GM15510 (cell line): Measurements from ENCODE around the gene TMEM161A.

Experiments
- POLR2A ChIP-seq: IDR thresholded peaks from 3 replicates; pipeline ENCODE4 v1.6.1; 2011; ENCODE audit warnings: borderline replicate concordance; ENCODE audit not compliant: insufficient read length; ENCODE audit errors: extremely low read depth

Gene TMEM161A

DNA sequence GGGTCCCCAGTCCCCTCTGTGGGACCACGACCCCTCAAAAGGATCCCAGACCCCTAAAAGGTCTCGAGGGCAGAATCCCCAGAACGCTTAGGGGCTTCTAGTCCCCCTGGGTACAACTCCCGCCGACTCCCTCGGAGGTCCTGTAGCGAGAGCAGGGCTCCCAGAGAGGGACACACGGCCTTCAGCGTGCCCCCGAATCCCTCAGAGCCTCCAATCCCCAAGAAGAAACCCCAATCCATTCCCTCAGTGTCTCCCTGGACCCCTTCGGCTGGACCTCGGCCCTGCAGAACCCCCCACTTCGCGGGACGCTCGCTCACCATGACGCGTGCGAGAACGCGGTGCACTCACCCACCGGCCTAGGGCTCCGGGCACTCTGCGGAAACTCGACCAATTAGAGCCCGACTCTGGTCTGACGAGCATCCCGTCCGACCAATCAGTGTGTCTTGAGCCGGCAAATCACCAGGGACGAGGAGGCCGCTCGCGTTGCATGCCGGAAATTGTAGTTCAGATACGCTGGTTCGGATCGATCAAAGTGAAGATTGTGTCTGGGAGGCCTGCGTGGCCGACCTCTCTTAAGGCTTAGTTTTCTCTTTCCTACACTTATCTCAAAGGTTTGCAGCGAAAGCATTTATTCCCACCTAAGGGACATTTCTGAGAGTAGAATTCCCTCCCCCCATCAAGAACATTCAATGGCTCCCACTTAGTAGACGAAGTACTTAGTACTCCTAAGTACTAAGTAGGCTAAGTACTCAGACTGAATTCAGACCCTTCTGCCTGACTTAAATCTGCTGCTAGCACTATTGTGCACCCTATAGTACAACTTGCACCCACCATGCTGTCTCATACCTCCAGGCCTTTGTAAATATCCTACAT, at the start of gene TMEM161A:
TSS of gene TMEM161A (minus strand) at position 370 of the 873 bp plus-strand sequence. CDS start at position 320, 50 bp downstream.
- peak; percentile 80 for TF ChIP-seq POLR2A

DNA sequence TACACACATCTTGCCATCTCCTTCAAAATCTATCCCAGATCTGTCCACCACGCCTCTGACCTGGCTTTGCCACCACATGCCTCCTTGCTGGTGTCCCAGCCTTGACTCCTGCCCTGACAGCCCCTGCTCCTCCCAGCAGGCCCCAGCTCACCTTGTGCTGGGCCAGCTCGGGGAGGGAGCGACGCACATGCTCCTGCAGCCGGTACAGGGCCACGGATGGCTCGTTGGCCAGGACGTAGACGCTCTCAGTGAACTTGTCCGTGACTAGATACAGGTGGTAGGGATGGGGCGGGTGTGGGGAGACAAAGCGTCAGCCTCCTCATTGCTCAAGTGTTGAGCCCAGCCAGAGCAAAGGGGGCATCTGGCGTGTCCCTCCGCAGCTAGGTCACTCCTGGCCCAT, 48.5 kb upstream of the TMEM161A start:
- TF ChIP-seq POLR2A, result no peak

DNA sequence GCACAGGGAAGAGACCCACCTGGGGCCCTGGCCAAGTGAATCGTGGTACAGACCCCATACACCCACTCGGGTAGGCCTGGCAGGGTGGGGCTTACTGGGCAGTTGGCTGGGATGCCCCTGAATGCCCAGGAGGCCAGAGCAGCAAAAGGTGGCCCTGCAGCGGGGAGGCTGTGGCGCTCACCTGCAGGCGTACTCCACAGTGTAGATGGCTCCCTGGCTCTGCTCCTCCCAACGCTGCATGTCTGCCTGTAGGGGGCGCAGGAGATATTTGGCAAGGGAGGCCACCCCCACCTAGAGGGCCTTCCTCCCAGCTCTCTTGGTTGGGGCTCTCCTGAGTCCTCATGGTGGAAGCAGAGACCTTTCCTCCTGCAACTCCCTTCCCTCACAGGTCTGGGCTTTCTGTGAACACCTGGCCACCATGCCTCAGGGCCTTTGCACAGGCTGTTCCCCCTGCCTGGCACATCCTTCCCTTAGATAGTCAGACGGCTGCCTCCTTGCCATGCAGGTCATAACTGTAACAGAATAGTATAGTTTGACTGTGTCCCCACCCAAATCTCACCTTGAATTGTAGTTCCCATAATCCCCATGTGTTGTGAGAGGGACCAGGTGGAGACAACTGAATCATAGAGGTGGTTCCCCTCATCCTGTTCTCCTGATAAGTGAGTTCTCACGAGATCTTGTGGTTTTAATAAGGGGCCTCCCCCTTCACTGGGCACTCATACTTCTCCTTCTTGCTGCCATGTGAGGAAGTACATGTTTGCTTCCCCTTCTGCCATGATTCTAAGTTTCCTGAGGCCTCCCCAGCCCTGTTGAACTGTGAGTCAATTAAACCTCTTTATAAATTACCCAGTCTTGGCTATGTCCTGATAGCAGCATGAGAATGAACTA, 47.8 kb upstream of the TMEM161A start:
- no peak for TF ChIP-seq POLR2A

DNA sequence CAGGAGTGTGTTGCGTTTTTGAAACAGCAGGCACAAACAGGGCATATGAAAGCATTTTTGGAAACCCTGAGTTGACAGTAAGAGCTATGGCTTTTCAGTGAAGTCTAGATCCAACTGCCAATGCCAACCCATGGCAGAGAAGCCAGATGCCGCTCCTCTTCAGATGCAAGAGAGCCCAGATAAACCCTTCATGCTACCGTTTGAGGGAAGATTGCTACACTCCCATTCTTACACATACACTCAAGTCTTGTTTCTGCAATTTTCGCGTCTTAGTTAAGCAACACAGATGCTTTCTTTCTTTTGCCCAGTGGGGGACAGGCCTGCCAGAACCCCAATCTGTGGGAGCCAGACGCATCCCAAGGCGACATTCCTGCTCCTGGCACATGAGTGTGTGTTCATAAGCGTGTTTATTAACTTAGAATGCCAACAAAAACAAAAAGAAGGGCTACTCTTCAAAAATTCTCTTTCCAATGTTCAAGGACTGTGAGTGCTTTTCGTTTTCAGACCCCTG, 43.3 kb upstream of the TMEM161A start:
- TF ChIP-seq POLR2A, result no peak

DNA sequence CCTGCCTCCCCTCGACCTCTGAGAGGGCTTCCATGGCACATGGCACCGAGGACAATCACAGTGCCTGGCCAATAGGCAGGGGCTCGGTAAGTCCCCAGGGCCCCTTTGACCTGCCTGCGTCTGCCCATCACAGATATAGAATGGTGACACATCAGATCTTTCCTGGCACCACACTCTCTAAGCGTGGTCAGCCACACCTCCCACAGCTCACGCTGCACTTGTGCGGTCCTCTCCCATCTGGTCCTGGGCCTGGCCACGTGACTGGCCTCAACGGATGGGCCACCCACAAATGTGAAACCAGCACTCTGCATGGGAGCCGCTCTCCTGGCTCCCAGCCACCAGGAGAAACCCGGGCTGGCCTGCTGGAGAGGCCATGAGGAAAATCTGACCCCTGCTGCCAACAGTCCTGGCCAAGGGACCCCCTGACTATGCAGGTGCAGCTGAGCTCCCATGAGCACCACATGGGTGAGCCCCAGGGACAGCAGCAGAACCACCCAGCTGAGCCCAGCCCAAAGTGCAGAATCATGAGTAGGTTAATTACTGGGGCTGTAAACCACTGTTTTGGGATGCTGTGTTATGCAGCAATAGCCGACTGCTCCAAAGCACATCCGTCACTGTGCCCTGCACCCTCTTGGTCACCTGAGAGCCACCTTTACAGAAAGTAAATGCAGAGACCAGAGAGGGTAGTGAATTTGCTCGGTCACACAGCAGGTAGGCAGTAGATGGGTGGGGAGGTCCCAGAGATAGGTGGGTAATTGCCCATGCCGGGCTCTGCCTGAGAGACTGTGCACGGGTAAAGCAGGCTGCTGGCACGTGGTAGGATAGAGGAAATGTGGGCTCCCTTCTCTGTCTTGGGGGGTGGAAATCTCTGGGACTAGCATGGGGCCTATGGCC, 41.5 kb upstream of the TMEM161A start:
- TF ChIP-seq POLR2A, result no peak

DNA sequence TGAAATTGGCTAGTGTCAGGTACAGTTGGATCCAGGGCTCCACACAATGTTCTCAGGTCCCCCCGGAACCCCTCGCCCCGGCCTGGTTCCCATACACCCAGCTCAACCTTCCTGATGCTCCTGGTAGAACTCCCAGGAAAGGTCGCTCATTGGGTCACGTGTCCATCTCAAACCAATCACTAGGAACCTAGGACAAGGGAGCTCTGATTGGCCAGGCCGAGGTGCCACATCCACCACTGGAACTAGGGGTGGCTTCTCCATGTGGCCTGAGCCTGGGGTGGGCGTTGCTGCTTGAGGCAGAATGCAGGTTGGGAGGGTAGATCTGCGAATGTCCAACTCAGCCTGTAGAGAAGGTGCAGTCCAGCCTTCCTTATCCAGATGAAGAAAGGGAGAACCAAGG, 38.7 kb upstream of the TMEM161A start:
- TF ChIP-seq POLR2A, result no peak

DNA sequence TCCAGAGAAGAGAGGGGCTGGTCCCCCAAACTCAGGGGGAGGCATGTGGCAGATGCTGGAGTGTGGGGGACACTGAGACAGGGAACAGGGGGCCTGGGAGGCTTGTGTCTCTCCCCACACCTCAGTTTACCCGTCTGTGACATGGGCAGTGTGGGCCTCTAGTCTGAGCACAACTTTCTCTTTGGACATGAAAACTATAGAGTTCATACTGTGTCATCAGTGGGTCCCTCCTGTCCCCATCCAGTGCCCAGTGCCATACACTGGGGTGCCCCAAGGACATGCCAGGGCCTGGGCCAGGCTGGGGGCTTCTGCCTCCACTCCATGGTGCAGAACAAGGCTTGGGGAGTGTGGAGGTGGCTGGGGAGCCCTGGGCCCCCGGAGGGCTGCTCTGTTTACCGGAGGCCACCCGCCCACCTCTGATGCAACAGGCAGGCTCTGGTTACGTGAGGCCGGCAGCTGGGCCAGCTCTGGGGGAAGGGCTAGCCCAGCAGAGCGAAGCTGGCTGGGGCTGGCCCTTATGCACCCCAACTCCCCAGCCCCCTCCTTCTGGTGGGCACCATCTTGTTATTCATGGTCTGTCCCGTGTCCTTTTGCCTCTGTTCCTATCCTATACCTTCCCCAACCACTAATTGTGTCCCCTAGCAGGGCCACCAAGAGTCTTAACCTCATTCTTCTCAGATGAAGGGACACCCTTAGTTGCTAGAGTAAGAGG, 33.7 kb upstream of the TMEM161A start:
- peak; percentile 15 for TF ChIP-seq POLR2A

DNA sequence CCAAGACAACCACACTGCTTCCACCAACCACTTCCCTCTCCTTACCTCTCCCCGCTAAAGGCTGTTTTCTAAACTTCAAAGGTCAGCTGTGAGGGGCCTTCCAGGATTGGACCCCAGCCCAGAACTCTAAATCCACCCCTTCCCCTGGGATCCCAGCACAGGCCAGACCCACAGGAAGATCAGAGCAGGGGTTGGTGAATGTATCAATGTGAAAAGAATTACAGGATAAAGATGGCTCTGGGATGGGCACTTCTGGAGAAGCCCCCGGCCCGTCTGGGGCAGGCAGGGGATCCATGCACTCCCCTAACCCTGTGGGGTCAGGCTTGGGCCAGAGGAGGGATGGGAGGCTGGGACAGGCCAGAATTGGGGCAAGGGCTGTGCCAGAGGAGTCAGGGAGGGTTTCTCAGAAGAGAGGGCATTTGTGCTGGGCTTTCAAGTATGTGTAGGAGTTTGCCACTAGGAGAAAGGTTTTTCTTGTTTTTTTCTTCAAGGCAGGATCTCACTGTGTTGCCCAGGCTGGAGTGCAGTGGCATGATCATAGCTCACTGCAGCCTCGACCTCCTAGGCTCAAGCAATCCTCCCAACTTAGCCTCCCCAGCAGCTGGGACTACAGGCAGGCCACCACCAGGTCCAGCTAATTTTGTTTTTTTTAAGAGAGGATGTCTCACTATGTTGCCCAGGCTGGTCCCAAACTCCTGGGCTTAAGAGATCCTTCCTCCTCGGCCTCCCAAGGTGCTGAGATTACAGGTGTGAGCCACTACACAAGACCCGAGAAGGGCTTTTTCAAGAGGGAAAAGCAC, 32.8 kb upstream of the TMEM161A start:
- no peak for TF ChIP-seq POLR2A

DNA sequence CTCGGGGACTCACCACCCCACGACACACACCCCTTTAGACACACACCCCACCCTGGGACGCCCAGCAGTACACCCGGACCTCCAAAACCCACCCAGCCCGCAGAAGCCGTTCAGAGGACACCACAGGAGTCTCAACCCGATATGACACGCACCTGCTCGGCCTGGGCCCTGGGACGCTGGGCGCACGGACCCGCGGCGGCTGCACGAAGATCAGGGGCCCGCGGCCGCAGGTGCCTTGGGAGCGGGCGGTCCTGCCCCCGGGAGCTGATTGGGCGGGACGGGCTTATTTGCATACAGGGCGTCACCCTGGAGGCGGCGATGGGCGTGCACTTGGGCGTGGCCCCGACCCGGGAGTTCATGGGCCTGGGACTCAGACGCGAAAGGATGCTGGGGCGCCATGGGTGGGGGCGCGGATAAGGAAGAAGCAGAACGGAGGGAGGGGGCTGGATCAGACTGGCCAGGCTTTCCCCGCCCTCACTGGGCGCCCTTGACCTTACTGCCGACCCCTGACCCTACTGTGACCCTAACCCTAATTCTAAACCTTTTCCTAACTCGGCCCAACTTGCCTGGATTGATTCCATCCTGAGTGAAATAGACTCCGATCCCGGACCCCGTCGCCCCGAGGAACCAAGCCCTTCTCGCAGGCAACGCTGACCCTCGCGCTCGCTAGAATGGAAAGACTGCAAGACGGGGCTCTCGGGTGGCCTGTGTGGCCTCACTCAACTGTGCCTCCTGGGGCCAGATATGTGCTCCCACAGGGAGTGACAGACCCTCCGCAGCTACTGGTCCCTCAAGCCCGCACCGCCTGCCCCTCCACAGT, 32.0 kb upstream of the TMEM161A start, which contains the start of gene MEF2B:
TSS of gene MEF2B (minus strand) at position 211 of the 820 bp plus-strand sequence. CDS start 19,528 bp downstream, outside the sequence.
- peak; percentile 98 for TF ChIP-seq POLR2A

DNA sequence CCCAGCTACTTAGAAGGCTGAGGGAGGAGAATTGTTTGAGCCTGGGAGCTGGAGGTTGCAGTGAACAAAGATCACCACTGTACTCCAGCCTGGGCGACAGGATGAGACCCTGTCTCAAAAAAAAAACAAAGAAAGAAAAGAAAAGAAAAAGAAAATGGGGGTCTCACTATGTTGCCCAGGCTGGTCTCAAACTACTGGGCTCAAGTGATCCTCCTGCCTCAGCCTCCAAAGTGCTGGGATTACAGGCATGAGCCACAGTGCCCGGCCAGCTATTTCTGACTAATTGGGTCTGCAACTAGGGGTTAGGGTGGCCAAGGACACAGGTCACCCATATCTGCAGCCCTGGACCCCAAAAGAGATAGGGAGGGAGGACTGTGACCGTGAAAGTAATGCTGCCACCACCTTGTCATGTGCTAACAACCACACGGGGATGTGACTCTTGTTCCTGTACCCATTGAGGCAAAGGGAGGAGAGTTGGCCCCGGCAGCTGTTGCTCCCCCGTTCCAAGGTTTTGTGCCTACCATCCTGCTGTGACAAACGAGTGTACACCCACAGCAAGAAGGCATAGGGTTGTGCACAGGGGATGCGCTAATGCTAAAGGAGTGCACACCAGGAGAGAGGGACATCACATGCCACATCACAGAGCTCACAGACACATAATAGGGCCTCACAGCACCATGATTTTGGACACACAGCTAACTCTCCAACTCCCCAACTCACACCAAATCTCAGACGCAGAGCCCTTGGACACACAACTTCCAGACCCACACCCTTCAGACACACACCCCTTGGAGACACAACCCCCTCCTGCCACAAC, 31.2 kb upstream of the TMEM161A start:
- TF ChIP-seq POLR2A, result no peak

DNA sequence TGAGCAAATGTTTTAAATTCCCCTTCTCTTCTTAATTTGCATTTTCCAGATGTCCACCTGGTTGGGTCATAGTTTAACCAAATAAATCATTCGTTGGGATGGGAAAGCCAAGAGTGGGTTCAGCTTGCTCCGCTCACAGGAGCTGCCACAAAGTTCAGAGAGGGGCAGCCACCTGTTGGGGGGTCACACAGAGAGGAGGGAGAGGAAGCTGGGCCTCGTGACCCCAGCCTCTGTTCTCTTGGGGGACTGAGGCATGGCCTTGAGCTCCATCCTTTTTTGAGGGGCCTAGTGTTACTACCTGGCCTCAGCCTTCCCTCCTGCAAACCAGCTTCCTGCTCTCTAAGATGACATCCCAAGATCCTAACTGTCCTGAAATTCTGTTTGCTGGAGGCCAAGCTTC, 29.3 kb upstream of the TMEM161A start:
- no peak for TF ChIP-seq POLR2A
